BJ (cell line): Measurements from ENCODE around the gene ZCCHC7. TPM values are rescaled to one million over a fixed set of nuclear protein-coding genes. Genes with fewer than 3 reads are reported as not detected.

Experiments used
- CTCF ChIA-PET: fragments of 350-600 bp; formaldehyde crosslinking; extraction: SDS; loops from one replicate; lab custom pipeline; 2021; ENCODE audit warnings: antibody characterized with exemption, inconsistent platforms; lab: Yijun Ruan, JAX
- POLR2A ChIA-PET: fragments of 300-600 bp; sonication (Branson Sonifier 250); formaldehyde crosslinking; extraction: SDS; loops from one replicate; lab custom pipeline; 2021; ENCODE audit warnings: antibody characterized with exemption; lab: Charles Lee
- DNase-seq: peaks from one replicate; pipeline ENCODE4 v3.0.0-alpha.2; 2011; ENCODE audit warnings: low read depth
- H3K27me3 ChIP-seq: 2 replicates; pipeline ENCODE4 v1.6.0; 2011; ENCODE audit warnings: low read length; ENCODE audit not compliant: control insufficient read depth, insufficient read depth
- H3K36me3 ChIP-seq: 2 replicates; pipeline ENCODE4 v1.5.1; 2011; ENCODE audit warnings: low read length; ENCODE audit not compliant: control insufficient read depth, insufficient read depth
- H3K4me3 ChIP-seq: 2 replicates; pipeline ENCODE4 v1.5.1; 2011; ENCODE audit warnings: low read depth, mild to moderate bottlenecking, control low read depth, low read length
- CTCF ChIP-seq: IDR thresholded peaks from 2 replicates; pipeline ENCODE4 v1.5.1; 2011; ENCODE audit warnings: low read depth, mild to moderate bottlenecking, control low read depth, inconsistent platforms, low read length, moderate library complexity; ENCODE audit not compliant: insufficient read depth
- polyA plus RNA-seq: library from polyadenylated mRNA; depleted of rRNA; stranded (reverse); fragments of >200 nt; gene quantifications from 2 replicates; pipeline ENCODE4 v1.2.3, GENCODE V29; 2011

Gene ZCCHC7
- polyA plus RNA-seq, 1 experiment: 23.2 TPM

GRCh38 chr9:37262410-37262809 is 142.0 kb downstream of the ZCCHC7 start:
- ChIA-PET CTCF (no interaction called here), POLR2A (no interaction called here)
- Histone ChIP-seq H3K4me3 (no peak overlapping the region), H3K27me3 (no peaks in the 10 kb centered on the region), H3K36me3 (no peaks in the 10 kb centered on the region)
- DNase-seq: no peak
- TF ChIP-seq CTCF: peak; percentile 58

GRCh38 chr9:37264539-37264938 is 144.2 kb downstream of the ZCCHC7 start:
- POLR2A ChIA-PET: no interaction called here
- Histone ChIP-seq H3K27me3 (no peaks in the 10 kb centered on the region), H3K4me3 (no peak overlapping the region), H3K36me3 (no peaks in the 10 kb centered on the region)
- no peak for TF ChIP-seq CTCF
- no peak for DNase-seq
- CTCF ChIA-PET: interaction anchor here (1.5 kb wide), 1 partner anchor 269 kb away, joined by 3 read pairs; no protein-coding TSS in a partner anchor

GRCh38 chr9:37266630-37267029 is 146.3 kb downstream of the ZCCHC7 start:
- no peaks in the 10 kb centered on the region for H3K36me3 ChIP-seq
- no peaks in the 10 kb centered on the region for H3K27me3 ChIP-seq
- ChIA-PET CTCF (interaction anchor here (0.5 to 1.0 kb wide), 2 partner anchors 9 to 19 kb away, joined by 3 read pairs; no protein-coding TSS in a partner anchor), POLR2A (no interaction called here)
- TF ChIP-seq CTCF: no peak
- no peak for DNase-seq
- no peak overlapping the region for H3K4me3 ChIP-seq

GRCh38 chr9:37269221-37269620 is 148.8 kb downstream of the ZCCHC7 start:
- DNase-seq: no peak
- TF ChIP-seq CTCF: no peak
- CTCF ChIA-PET: no interaction called here
- POLR2A ChIA-PET: no interaction called here
- no peak overlapping the region for H3K4me3 ChIP-seq
- H3K27me3 ChIP-seq: no peaks in the 10 kb centered on the region
- no peaks in the 10 kb centered on the region for H3K36me3 ChIP-seq

- POLR2A ChIA-PET: no interaction called here
- no peak for DNase-seq
Observed at GRCh38 chr9:37271679-37272078, 151.3 kb downstream of the ZCCHC7 start.

More at GRCh38 chr9:37271679-37272078, 151.3 kb downstream of the ZCCHC7 start:
- H3K36me3 ChIP-seq: no peaks in the 10 kb centered on the region
- CTCF ChIA-PET: interaction anchor here (0.7 kb wide), 1 partner anchor 398 kb away, joined by 3 read pairs; no protein-coding TSS in a partner anchor
- H3K4me3 ChIP-seq: no peak overlapping the region
- no peaks in the 10 kb centered on the region for H3K27me3 ChIP-seq
- no peak for TF ChIP-seq CTCF
